OCI-LY7 (cell line): ENCODE measurements around the gene OBSL1.

Experiments
- EZH2phosphoT487 ChIP-seq: fragments of 200-600 bp; sonication (generic); IDR thresholded peaks from 2 replicates; pipeline ENCODE4 v1.6.1; 2018; ENCODE audit warnings: low read depth, borderline replicate concordance, mild to moderate bottlenecking, mixed run types, antibody characterized with exemption, low read length, moderate library complexity, mixed read lengths
- TF ChIP-seq, protein P1 (sequence below): fragments of 200-600 bp; sonication (generic); conservative IDR thresholded peaks from 2 replicates; pipeline ENCODE4 v1.5.1; 2014; ENCODE audit warnings: mild to moderate bottlenecking, antibody characterized with exemption, low read length, moderate library complexity, mixed read lengths

DNA sequence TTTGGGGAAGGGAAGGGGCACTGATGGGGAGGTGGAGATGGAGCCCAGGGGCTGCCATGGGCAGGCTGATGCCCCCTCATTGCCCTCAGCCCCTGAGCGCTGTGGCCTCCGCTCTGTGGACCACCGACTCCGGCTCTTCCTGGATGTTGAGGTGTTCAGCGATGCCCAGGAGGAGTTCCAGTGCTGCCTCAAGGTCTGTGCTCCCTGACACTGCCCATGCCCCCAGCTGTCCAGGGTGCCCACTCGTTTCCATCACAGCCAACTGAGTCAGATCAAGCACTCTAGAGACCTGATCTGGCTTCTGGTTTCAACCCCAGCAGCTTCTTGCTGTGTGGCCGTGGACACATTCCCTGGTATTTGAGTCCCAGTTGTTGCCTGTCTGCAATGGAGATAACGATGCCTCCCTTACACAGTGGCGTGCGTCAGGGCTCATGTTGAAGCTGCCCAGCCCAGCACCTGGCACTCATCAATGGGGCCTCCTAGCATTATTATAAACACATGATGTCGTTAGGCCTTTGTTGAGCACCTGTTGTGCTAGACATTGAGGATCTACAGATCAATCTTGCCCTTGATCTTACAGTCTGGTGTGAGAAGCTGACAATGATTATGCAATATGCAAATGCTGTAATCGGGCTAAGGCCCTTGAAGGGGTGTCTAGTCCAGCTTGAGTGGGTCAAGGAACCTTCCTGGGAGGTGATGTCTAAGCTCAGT, 40.7 kb upstream of the OBSL1 start:
- TF ChIP-seq, protein P1, sequence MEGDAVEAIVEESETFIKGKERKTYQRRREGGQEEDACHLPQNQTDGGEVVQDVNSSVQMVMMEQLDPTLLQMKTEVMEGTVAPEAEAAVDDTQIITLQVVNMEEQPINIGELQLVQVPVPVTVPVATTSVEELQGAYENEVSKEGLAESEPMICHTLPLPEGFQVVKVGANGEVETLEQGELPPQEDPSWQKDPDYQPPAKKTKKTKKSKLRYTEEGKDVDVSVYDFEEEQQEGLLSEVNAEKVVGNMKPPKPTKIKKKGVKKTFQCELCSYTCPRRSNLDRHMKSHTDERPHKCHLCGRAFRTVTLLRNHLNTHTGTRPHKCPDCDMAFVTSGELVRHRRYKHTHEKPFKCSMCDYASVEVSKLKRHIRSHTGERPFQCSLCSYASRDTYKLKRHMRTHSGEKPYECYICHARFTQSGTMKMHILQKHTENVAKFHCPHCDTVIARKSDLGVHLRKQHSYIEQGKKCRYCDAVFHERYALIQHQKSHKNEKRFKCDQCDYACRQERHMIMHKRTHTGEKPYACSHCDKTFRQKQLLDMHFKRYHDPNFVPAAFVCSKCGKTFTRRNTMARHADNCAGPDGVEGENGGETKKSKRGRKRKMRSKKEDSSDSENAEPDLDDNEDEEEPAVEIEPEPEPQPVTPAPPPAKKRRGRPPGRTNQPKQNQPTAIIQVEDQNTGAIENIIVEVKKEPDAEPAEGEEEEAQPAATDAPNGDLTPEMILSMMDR: no peak
- no peak for TF ChIP-seq EZH2phosphoT487
